ENCODE measurements around the gene GCDH. TPM values are rescaled to one million over a fixed set of nuclear protein-coding genes. Genes with fewer than 3 reads are reported as not detected.
A peak's percentile ranks its signal among the peaks of the same experiment; 100 is the strongest.

The GCDH gene
- total RNA-seq, 1 donor from 2014 or later: 35.6 TPM

- DNase-seq (ENCODE audit: low spot score): no peak
Observed at GRCh38 chr19:12939975-12940423, 49.0 kb downstream of the GCDH start.

GRCh38 chr19:12940897-12941296 is 49.9 kb downstream of the GCDH start:
- DNase-seq (ENCODE audit: low spot score): no peak

- no peak for DNase-seq (ENCODE audit: low spot score)
Observed at GRCh38 chr19:12943437-12944044, 52.6 kb downstream of the GCDH start.

- no peak for DNase-seq (ENCODE audit: low spot score)
Observed at GRCh38 chr19:12944104-12944674, 53.2 kb downstream of the GCDH start.

- peak; percentile 97 for DNase-seq (ENCODE audit: low spot score)
Observed at GRCh38 chr19:12945479-12946091, 54.6 kb downstream of the GCDH start, which contains the start of gene RAD23A. RAD23A (plus strand) TSS chr19:12945862; CDS start chr19:12945949, 87 bp downstream.

GRCh38 chr19:12946092-12946721 is 55.2 kb downstream of the GCDH start:
- DNase-seq (ENCODE audit: low spot score): peak; percentile 78

GRCh38 chr19:12946731-12947496 is 56.0 kb downstream of the GCDH start:
- DNase-seq (ENCODE audit: low spot score): no peak

GRCh38 chr19:12947702-12948611 is 57.0 kb downstream of the GCDH start:
- DNase-seq (ENCODE audit: low spot score): no peak

- no peak for DNase-seq (ENCODE audit: low spot score)
Observed at GRCh38 chr19:12948612-12949362, 57.8 kb downstream of the GCDH start.

Other genes starting within 250 kb of the GCDH start
- gene MAN2B1, start 224.4 kb upstream of the GCDH start, total RNA-seq: 85.1 TPM
- gene WDR83, start 224.4 kb upstream of the GCDH start, total RNA-seq: 11.0 TPM
- gene DHPS, start 209.3 kb upstream of the GCDH start, total RNA-seq: 79.7 TPM
- gene GNG14, start 203.2 kb upstream of the GCDH start, total RNA-seq: not detected
- gene FBXW9, start 194.5 kb upstream of the GCDH start, total RNA-seq: 8.7 TPM
- 111 TPM for gene TNPO2, start 167.2 kb upstream of the GCDH start, total RNA-seq
- gene TRIR, start 156.5 kb upstream of the GCDH start, total RNA-seq: 132 TPM
- gene GET3, start 153.7 kb upstream of the GCDH start, total RNA-seq: 55.6 TPM
- not detected for gene BEST2, start 139.4 kb upstream of the GCDH start, total RNA-seq
- 79.0 TPM for gene HOOK2, start 115.6 kb upstream of the GCDH start, total RNA-seq
- gene JUNB, start 99.7 kb upstream of the GCDH start, total RNA-seq: 191 TPM
- gene PRDX2, start 89.4 kb upstream of the GCDH start, total RNA-seq: 196 TPM
- 4.4 TPM for gene THSD8, start 89.1 kb upstream of the GCDH start, total RNA-seq
- 8.8 TPM for gene RNASEH2A, start 84.6 kb upstream of the GCDH start, total RNA-seq
- gene RTBDN, start 56.6 kb upstream of the GCDH start, total RNA-seq: not detected
- gene MAST1, start 52.6 kb upstream of the GCDH start, total RNA-seq: 0.36 TPM
- 42.2 TPM for gene DNASE2, start 9.7 kb upstream of the GCDH start, total RNA-seq
- not detected for gene KLF1, start 4.0 kb upstream of the GCDH start, total RNA-seq
- 0.52 TPM for gene SYCE2, start 28.1 kb downstream of the GCDH start, total RNA-seq
- gene FARSA, start 42.6 kb downstream of the GCDH start, total RNA-seq: 60.9 TPM
- 643 TPM for gene CALR, start 47.4 kb downstream of the GCDH start, total RNA-seq
- 96.5 TPM for gene RAD23A, start 54.7 kb downstream of the GCDH start, total RNA-seq
- 12.4 TPM for gene GADD45GIP1, start 66.1 kb downstream of the GCDH start, total RNA-seq
- gene DAND5, start 78.4 kb downstream of the GCDH start, total RNA-seq: not detected
- 91.7 TPM for gene NFIX, start 104.3 kb downstream of the GCDH start, total RNA-seq
- gene LYL1, start 211.7 kb downstream of the GCDH start, total RNA-seq: 3.0 TPM
- 54.6 TPM for gene TRMT1, start 225.6 kb downstream of the GCDH start, total RNA-seq
- gene NACC1, start 227.1 kb downstream of the GCDH start, total RNA-seq: 57.0 TPM

All from ureter (tissue), 1 donor.